Measurements from ENCODE around the gene CR2. TPM values are rescaled to one million over a fixed set of nuclear protein-coding genes. Genes with fewer than 3 reads are reported as not detected.

The CR2 gene
- total and polyA plus RNA-seq, 4 experiments from 2014 or later, result 1.9 to 6.7 (median 3.9) TPM

DNA sequence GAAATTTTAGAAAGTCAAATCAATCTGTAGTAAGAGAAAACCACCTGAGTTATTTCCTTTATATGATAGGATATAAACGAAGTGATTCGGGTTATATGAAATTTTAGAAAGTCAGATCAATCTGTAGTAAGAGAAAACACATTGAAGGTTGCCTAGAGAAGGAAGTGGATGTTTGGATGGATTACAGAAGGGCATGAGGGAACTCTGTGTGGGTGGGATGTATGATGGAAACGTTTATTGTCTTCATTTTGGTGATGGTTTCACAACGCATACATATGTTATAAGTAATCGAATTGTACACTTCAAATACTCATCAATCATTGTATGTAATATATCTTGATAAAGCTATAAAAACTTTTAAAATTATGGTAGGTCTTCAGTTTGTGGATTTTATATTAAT, 46.9 kb downstream of the CR2 start:
- Mint-ChIP-seq H3K27me3 (peaks cover 22% of the 10 kb centered on the region in 2 donors), H3K27ac (no peak overlapping the region), H3K4me1 (peaks cover 2 to 6% (median 5%) of the 10 kb centered on the region in 4 donors), H3K9me3 (no peaks in the 10 kb centered on the region), H3K36me3 (no peaks in the 10 kb centered on the region), H3K4me3 (no peak overlapping the region)
- DNase-seq, result no peak
- POLR2A ChIA-PET (ENCODE audit: partially characterized antibody), result no interaction called here
- CTCF ChIA-PET (ENCODE audit: partially characterized antibody), result interaction anchor here (1.0 to 5.2 kb wide), 6 partner anchors 46 to 443 kb away, joined by 3 to 51 read pairs (median 6); partner anchors contain the start of gene CR2
- H3K4me1 ChIP-seq (ENCODE audit: insufficient read depth, low read length), result peaks cover under 1% of the 10 kb centered on the region
- intact Hi-C loops (cut with micrococcal nuclease), result no loop called here
- peaks cover 6% of the 10 kb centered on the region for H3K27me3 ChIP-seq (ENCODE audit: insufficient read depth, low read length)
- H3K9me3 ChIP-seq (ENCODE audit: control insufficient read depth in 1 of 2, low read length in 2 of 2), result no peaks in the 10 kb centered on the region
- H3K36me3 ChIP-seq (ENCODE audit: insufficient read depth, low read length), result no peaks in the 10 kb centered on the region
- H3K27ac ChIP-seq (ENCODE audit: low read depth, low read length), result no peak overlapping the region
- H3K4me3 ChIP-seq (ENCODE audit: low read length in 2 of 2), result no peak overlapping the region

DNA sequence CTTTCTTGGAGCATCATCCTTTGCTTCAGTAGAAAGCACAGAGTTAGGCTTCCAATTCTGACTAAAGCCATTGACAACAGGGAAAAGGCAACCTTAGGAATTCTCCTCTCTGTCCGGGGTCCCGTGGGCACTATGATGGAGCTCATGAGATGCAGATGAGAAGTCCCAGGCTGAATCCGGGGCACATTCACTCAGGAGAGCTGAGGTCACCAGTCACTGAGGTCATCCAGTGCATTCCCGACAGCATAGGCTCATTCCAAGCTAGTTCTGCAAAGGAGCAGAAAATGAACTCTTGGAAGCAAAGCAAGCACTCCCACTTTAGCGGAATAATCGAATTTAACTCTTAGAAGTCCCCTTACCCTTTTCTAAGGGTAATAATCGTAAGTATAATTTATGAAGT, 48.6 kb downstream of the CR2 start:
- intact Hi-C loops (cut with micrococcal nuclease), result no loop called here
- POLR2A ChIA-PET (ENCODE audit: partially characterized antibody), result no interaction called here
- no peaks in the 10 kb centered on the region for H3K36me3 Mint-ChIP-seq

DNA sequence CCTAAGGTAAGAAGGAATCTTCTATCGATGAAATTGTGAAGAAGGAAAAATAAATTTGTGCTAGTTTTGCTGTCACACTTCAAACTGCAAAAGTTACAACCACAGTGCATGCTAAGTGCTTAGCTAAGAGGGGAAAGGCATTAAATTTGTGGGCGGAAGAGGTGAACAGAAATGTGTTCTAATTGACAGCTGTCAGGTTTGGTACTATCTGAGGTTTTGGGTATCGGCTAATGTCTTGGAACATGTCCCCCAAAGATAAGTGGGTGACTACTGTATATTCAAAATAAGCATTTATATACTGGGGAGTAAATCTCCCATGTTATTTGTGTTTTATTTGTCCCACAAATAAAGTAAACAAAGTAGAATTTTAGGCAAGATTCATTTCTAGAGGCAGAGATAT, 49.8 kb downstream of the CR2 start:
- Mint-ChIP-seq H3K9me3 (no peaks in the 10 kb centered on the region), H3K27ac (no peak overlapping the region), H3K4me1 (peaks cover 0 to 3% (median 1%) of the 10 kb centered on the region in 4 donors), H3K4me3 (no peak overlapping the region), H3K36me3 (no peaks in the 10 kb centered on the region), H3K27me3 (peaks cover 14 to 28% of the 10 kb centered on the region in 2 donors)
- no peak for DNase-seq
- Histone ChIP-seq H3K9me3 (ENCODE audit: control insufficient read depth in 1 of 2, low read length in 2 of 2) (no peaks in the 10 kb centered on the region), H3K27me3 (ENCODE audit: insufficient read depth, low read length) (no peaks in the 10 kb centered on the region), H3K4me3 (ENCODE audit: low read length in 2 of 2) (no peak overlapping the region), H3K36me3 (ENCODE audit: insufficient read depth, low read length) (no peaks in the 10 kb centered on the region), H3K27ac (ENCODE audit: low read depth, low read length) (no peak overlapping the region), H3K4me1 (ENCODE audit: insufficient read depth, low read length) (no peaks in the 10 kb centered on the region)
- ChIA-PET CTCF (ENCODE audit: partially characterized antibody) (interaction anchor here (0.7 to 1.3 kb wide), 3 partner anchors 19 to 420 kb away, joined by 3 to 4 read pairs (median 3); no protein-coding TSS in a partner anchor), POLR2A (ENCODE audit: partially characterized antibody) (no interaction called here)
- intact Hi-C loops (cut with micrococcal nuclease), result no loop called here

More for the DNA sequence above, 48.6 kb downstream of the CR2 start:
- H3K4me1 Mint-ChIP-seq, result peaks cover 0 to 3% (median 1%) of the 10 kb centered on the region in 4 donors
- no peaks in the 10 kb centered on the region for H3K27me3 ChIP-seq (ENCODE audit: insufficient read depth, low read length)
- no peaks in the 10 kb centered on the region for H3K9me3 ChIP-seq (ENCODE audit: control insufficient read depth in 1 of 2, low read length in 2 of 2)
- no peak for DNase-seq
- no peak overlapping the region for H3K4me3 Mint-ChIP-seq
- H3K9me3 Mint-ChIP-seq, result no peaks in the 10 kb centered on the region
- H3K27ac Mint-ChIP-seq, result no peak overlapping the region
- no peak overlapping the region for H3K27ac ChIP-seq (ENCODE audit: low read depth, low read length)
- no peaks in the 10 kb centered on the region for H3K4me1 ChIP-seq (ENCODE audit: insufficient read depth, low read length)
- CTCF ChIA-PET (ENCODE audit: partially characterized antibody), result interaction anchor here (0.7 to 5.2 kb wide), 3 partner anchors 19 to 418 kb away, joined by 3 to 51 read pairs (median 9); partner anchors contain the start of gene CR2
- H3K36me3 ChIP-seq (ENCODE audit: insufficient read depth, low read length), result no peaks in the 10 kb centered on the region
- H3K4me3 ChIP-seq (ENCODE audit: low read length in 2 of 2), result no peak overlapping the region
- peaks cover 18 to 28% of the 10 kb centered on the region in 2 donors for H3K27me3 Mint-ChIP-seq

DNA sequence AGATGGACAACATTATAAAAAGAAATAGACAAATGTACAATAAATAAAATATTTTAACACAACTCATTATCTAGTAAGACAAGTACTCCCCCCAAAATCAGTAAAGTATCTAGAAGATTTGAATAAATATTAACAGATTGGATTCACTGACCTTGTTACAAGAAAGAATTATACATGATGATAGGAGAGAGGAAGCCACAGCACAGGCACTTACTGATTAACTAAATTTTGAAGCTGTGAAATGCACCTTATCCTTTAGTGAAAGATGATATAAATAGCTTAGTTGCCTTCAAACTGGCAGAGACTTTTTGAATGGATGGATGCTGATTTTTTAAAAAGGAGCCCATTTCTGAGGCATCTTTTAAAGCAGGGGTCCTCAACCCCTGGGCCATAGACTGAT, 50.3 kb downstream of the CR2 start:
- peaks cover 14 to 27% of the 10 kb centered on the region in 2 donors for H3K27me3 Mint-ChIP-seq
- CTCF ChIA-PET (ENCODE audit: partially characterized antibody), result interaction anchor here (0.9 to 1.3 kb wide), 2 partner anchors 19 to 421 kb away, joined by 3 to 4 read pairs; no protein-coding TSS in a partner anchor

DNA sequence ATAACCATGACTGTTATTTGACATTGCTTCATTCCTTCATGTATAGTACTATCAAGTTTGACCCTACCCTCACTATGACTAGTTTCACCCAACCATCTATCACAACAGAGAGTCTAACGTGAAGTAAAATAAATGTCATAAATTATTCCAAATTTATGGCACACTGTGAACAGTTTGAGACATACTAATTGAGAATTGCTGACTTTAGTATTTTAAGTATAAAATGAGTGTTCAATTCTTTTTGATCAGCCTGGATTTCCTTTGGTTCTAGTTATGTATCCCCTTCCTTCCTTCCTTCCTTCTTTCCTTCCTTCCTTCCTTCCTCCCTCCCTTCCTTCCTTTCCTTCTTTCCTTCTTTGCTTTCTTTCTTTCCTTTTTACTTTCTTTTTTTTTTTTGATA, 56.3 kb downstream of the CR2 start:
- Mint-ChIP-seq H3K9me3 (no peaks in the 10 kb centered on the region), H3K4me3 (peak overlapping the region in 1 of 8 donors; percentile 21), H3K4me1 (no peaks in the 10 kb centered on the region), H3K36me3 (no peaks in the 10 kb centered on the region), H3K27me3 (peaks cover 9 to 21% of the 10 kb centered on the region in 2 donors), H3K27ac (peak overlapping the region in 2 of 7 donors; percentile 9 to 32)
- ChIA-PET CTCF (ENCODE audit: partially characterized antibody) (no interaction called here), POLR2A (ENCODE audit: partially characterized antibody) (no interaction called here)
- H3K9me3 ChIP-seq (ENCODE audit: control insufficient read depth in 1 of 2, low read length in 2 of 2), result no peaks in the 10 kb centered on the region
- H3K4me3 ChIP-seq (ENCODE audit: low read length in 2 of 2), result no peak overlapping the region
- DNase-seq, result no peak
- no peaks in the 10 kb centered on the region for H3K4me1 ChIP-seq (ENCODE audit: insufficient read depth, low read length)
- H3K36me3 ChIP-seq (ENCODE audit: insufficient read depth, low read length), result no peaks in the 10 kb centered on the region
- intact Hi-C loops (cut with micrococcal nuclease), result no loop called here
- no peaks in the 10 kb centered on the region for H3K27me3 ChIP-seq (ENCODE audit: insufficient read depth, low read length)
- H3K27ac ChIP-seq (ENCODE audit: low read depth, low read length), result no peak overlapping the region

More for the DNA sequence above, 50.3 kb downstream of the CR2 start:
- Mint-ChIP-seq H3K27ac (no peak overlapping the region), H3K4me3 (no peak overlapping the region), H3K4me1 (peaks cover 0 to under 1% (median under 1%) of the 10 kb centered on the region in 4 donors), H3K36me3 (no peaks in the 10 kb centered on the region), H3K9me3 (no peaks in the 10 kb centered on the region)
- POLR2A ChIA-PET (ENCODE audit: partially characterized antibody), result no interaction called here
- Histone ChIP-seq H3K4me3 (ENCODE audit: low read length in 2 of 2) (no peak overlapping the region), H3K36me3 (ENCODE audit: insufficient read depth, low read length) (no peaks in the 10 kb centered on the region), H3K27ac (ENCODE audit: low read depth, low read length) (no peak overlapping the region), H3K27me3 (ENCODE audit: insufficient read depth, low read length) (no peaks in the 10 kb centered on the region), H3K4me1 (ENCODE audit: insufficient read depth, low read length) (no peaks in the 10 kb centered on the region), H3K9me3 (ENCODE audit: control insufficient read depth in 1 of 2, low read length in 2 of 2) (no peaks in the 10 kb centered on the region)
- DNase-seq, result no peak
- intact Hi-C loops (cut with micrococcal nuclease), result no loop called here

DNA sequence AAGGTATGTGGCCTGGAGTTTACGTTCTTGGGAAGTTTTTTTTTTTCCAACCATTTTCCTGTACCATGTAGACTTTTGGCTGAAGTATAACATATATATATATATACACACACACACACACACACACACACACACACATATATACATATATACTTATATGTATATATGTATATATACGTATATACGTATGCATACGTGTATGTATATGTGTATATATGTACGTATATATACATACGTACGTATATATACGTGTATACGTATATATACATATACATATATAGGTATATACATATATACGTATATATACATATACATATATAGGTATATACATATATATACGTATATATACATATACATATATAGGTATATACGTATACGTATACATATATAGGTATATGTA, 60.8 kb downstream of the CR2 start:
- Mint-ChIP-seq H3K36me3 (no peaks in the 10 kb centered on the region), H3K4me1 (no peaks in the 10 kb centered on the region), H3K4me3 (no peak overlapping the region), H3K27ac (no peak overlapping the region), H3K27me3 (peaks cover 3 to 5% of the 10 kb centered on the region in 2 donors), H3K9me3 (peaks cover 0 to 2% (median 0%) of the 10 kb centered on the region in 8 donors)
- POLR2A ChIA-PET (ENCODE audit: partially characterized antibody), result no interaction called here
- H3K4me1 ChIP-seq (ENCODE audit: insufficient read depth, low read length), result no peaks in the 10 kb centered on the region
- H3K36me3 ChIP-seq (ENCODE audit: insufficient read depth, low read length), result no peaks in the 10 kb centered on the region
- no peak for DNase-seq
- no peak overlapping the region for H3K4me3 ChIP-seq (ENCODE audit: low read length in 2 of 2)
- intact Hi-C loops (cut with micrococcal nuclease), result no loop called here
- H3K27me3 ChIP-seq (ENCODE audit: insufficient read depth, low read length), result no peaks in the 10 kb centered on the region
- no peak overlapping the region for H3K27ac ChIP-seq (ENCODE audit: low read depth, low read length)
- CTCF ChIA-PET (ENCODE audit: partially characterized antibody), result interaction anchor here (1.8 kb wide), 1 partner anchor 16 kb away, joined by 5 read pairs; no protein-coding TSS in a partner anchor
- H3K9me3 ChIP-seq (ENCODE audit: control insufficient read depth in 1 of 2, low read length in 2 of 2), result no peaks in the 10 kb centered on the region

DNA sequence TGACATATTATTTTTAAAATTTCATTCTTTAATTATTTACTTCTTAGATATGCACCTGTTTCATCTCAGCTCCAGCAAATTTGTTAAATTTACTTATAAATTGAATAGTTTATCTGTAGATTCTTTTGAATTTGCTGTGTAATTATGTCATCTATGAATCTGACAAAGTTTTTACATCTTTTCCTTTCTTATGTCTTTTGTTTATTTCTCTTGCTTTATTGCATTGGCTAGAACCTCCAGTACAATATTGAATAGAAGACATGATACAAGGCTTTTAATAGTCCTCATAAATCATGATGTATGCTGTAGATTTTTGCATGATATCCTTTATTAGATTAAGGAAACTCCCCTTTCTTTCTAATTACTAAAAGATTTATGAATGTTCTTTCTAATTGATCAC, 62.6 kb downstream of the CR2 start:
- ChIA-PET POLR2A (ENCODE audit: partially characterized antibody) (no interaction called here), CTCF (ENCODE audit: partially characterized antibody) (no interaction called here)
- Mint-ChIP-seq H3K4me3 (no peak overlapping the region), H3K27ac (no peak overlapping the region), H3K36me3 (no peaks in the 10 kb centered on the region), H3K27me3 (peaks cover 4 to 7% of the 10 kb centered on the region in 2 donors), H3K4me1 (no peaks in the 10 kb centered on the region), H3K9me3 (peaks cover 0 to 2% (median 0%) of the 10 kb centered on the region in 8 donors)
- Histone ChIP-seq H3K27me3 (ENCODE audit: insufficient read depth, low read length) (no peaks in the 10 kb centered on the region), H3K4me3 (ENCODE audit: low read length in 2 of 2) (no peak overlapping the region), H3K36me3 (ENCODE audit: insufficient read depth, low read length) (no peaks in the 10 kb centered on the region), H3K9me3 (ENCODE audit: control insufficient read depth in 1 of 2, low read length in 2 of 2) (no peaks in the 10 kb centered on the region), H3K4me1 (ENCODE audit: insufficient read depth, low read length) (no peaks in the 10 kb centered on the region), H3K27ac (ENCODE audit: low read depth, low read length) (no peak overlapping the region)
- intact Hi-C loops (cut with micrococcal nuclease), result no loop called here
- DNase-seq, result no peak
